Measurements from ENCODE around the gene SLC39A11. TPM values are rescaled to one million over a fixed set of nuclear protein-coding genes. Genes with fewer than 3 reads are reported as not detected.

The SLC39A11 gene
- total and polyA plus RNA-seq, 2 of the 13 experiments (the other 11 are each of a cell fraction or from before 2014, with no cell fraction given), result 17.2 to 31.5 TPM

DNA sequence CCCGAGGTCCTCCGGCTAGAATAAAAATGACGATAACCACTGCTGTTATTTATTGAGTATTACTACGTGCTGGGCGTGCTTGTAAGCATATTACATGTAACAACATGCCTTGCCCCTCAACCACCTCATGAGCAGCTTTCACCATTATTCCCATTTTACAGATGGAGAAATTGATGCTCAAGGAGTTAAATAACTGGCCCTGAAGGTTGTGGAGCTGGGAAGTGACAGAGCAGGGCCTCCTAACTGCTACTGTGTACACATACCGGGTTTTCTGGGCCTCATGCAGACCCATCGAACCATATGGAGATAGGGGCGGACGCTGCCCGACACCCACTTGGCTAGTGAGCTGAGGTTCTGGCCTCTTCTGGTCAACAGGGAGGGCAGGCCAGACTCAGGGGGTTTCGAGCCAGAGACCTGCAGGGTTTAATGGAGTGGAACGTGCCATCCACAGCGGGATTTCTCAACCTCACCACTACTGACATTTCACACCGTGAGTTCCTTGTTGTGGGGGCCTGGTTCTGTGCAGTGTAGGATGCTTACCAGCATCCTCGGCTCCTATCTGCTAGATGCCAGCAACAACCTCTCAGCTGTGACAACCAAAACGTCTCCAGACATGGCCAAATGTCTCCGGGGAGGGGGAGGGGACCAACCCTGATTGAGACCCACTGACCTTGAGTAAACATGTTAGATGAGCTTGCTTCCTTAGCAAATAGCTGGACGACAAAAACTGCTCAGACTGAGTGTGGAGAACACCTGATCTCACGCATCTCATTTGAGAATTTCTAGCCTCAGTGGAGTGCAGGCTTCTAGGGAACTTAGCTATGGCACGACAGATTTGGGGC, 432.0 kb downstream of the SLC39A11 start (continued):
- no peak for TF ChIP-seq ZNF280D (CRISPR knock-in tag; IDR thresholded peaks at IDR 0.05)
- peak; percentile 40; the same call in 1 of the 2 replicates for TF ChIP-seq ZNF674 (CRISPR knock-in tag; IDR thresholded peaks at IDR 0.05; ENCODE audit: low read depth)
- no peak for TF ChIP-seq AGO2 (optimal IDR thresholded peaks at IDR 0.05; ENCODE audit: low read depth, low read length)
- TF ChIP-seq SIX4 (CRISPR knock-in tag; IDR thresholded peaks at IDR 0.05), result no peak
- peak; percentile 80 for TF ChIP-seq ZNF281 (CRISPR knock-in tag; IDR thresholded peaks at IDR 0.05; ENCODE audit: borderline replicate concordance)
- no peak for TF ChIP-seq DNMT3B (CRISPR knock-in tag; conservative IDR thresholded peaks at IDR 0.05)
- TF ChIP-seq FOXK1 (CRISPR knock-in tag; IDR thresholded peaks at IDR 0.05; ENCODE audit: borderline replicate concordance, low read depth), result 0 out of 2 replicates have a peak, but pooled peaks have one; percentile 13
- no peak for TF ChIP-seq ZFY (CRISPR knock-in tag; IDR thresholded peaks at IDR 0.05)

Data from HepG2 (cell line).